ENCODE results near the gene ODR4.
"Not testable (repeated sequence)": the region's sequence is repeated elsewhere in the genome, so short reads cannot be mapped to it uniquely, and the experiment has no call there.

Gene ODR4

DNA sequence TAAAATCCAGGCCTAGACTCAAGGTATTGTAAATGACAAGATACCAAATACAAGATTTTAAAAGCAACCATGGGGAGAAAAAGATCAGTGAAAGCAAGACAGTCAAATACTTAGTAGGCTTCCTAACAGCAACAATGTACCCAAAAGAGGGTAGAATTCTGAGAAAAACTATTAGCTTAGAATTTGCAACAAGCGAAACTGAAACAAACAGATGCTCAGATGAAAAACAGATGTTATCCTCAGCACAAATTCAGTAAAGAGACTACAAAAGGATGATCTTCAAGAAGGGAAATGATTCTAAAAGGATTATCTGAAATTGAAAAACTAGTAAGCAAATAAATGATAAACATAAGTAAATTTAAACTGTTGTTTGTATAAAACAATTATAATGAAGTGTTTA is 45.3 kb downstream of the ODR4 start:
- DNase-seq (ENCODE audit: low read depth in 3 of 3, low spot score in 1 of 3), result no peak

DNA sequence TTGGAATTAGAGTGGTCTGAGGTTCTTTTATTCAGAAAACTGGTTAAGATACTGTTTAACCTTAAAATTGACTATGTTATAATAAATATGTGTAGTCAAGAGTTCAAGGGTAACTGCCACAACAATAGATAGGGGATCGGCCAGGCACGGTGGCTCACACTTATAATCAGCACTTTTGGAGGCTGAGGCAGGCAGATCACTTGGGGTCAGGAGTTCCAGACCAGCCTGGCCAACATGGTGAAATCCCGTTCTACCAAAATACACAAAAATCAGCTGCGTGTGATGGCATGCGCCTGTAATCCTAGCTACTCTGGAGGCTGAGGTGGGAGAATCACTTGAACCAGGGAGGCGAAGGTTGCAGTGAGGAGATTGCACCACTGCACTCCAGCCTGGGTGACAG is 45.8 kb downstream of the ODR4 start:
- no peak for DNase-seq (ENCODE audit: low read depth in 3 of 3, low spot score in 1 of 3)

DNA sequence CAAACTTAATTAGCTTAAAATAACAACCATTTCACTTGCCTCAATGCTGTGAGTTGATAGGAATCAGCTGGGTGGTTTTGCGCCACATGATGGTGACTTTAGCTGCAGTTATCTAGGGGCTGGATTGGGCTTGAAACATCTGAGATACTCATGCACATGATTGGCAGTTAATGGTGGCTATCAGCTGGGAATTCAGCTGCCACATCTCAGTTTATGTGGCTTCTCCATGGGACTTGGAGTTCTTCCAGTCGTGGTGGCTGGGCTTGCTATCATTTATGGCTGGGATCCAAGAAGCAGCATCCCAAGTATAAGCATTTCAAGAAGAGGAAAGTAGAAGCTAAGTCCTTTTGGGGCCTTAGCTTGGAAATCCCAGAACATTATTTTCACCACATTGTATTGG is 48.9 kb downstream of the ODR4 start:
- no peak for DNase-seq (ENCODE audit: low read depth in 3 of 3, low spot score in 1 of 3)

DNA sequence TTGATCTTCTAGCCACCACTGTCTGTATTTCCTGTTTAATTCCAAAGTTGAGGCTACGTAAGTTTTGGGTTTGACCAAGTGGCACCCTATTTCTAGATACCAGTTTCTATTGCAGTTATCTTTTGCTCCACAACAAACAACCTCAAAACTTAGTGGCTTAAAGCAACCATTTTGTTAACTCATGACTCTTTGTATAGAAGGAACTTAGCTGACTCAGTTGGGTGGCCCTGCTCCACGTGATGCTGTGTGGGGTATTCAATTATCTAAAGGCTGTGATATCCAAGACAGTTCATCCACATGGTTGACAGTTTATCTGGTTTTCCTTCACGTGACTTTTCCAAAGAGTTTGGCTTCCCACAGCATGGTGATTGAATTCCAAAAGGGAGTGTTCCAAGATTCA is 50.5 kb downstream of the ODR4 start:
- no peak for DNase-seq (ENCODE audit: low read depth in 3 of 3, low spot score in 1 of 3)

DNA sequence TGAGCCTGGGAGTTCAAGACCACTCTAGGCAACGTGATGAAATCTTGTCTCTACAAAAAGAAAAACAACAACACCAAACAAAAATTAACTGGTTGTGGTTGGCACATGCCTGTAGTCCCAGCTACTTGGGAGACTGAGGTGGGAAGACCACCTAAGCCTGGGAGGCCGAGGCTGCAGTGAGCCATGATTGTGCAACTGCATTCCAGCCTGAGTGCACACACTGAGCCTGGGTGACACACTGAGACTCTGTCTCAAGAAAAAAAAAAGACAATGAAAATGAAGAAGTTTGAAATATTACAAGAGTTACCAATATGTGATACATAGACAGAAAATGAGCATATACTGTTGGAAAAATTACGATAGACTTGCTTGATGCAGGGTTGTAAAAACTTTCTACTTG is 53.4 kb downstream of the ODR4 start:
- DNase-seq (ENCODE audit: low read depth in 3 of 3, low spot score in 1 of 3), result no peak

DNA sequence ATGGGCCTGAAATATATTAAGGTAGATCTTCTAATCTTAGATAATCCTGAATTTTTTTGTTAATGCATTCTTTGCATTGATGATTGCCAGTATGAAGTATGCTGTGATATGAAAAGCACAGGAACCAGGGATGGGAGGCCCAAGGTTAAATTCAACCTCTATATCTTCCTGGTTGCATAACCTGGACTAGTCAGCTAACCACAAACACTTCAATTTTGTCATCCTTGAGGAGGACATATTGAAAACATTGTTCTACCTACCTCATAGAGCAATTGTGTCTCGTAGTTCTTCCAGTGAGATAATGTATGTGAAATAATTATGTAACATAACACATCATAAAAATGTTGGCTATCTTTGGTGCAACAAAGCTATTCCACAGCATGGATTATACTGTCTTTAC is 59.7 kb downstream of the ODR4 start:
- no peak for DNase-seq (ENCODE audit: low read depth in 3 of 3, low spot score in 1 of 3)

DNA sequence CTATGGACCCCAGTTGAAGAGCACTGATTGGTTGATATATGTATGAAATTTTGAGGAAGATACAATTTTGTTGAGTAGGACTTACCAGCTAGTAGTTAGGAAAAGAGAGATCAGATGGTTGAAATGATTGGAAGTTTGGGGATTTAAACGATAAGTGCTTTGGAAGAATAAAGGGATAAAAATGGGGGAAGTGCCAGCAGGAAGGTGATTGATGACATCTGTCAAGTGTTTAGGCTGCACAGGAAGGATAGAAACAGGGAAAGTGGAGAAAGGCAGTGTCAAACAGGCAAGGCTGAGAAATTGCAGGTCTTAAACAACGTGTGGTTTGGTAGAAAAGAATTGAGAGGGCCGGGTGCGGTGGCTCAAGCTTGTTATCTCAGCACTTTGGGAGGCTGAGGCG is 62.9 kb downstream of the ODR4 start:
- no peak for DNase-seq (ENCODE audit: low read depth in 3 of 3, low spot score in 1 of 3)

DNA sequence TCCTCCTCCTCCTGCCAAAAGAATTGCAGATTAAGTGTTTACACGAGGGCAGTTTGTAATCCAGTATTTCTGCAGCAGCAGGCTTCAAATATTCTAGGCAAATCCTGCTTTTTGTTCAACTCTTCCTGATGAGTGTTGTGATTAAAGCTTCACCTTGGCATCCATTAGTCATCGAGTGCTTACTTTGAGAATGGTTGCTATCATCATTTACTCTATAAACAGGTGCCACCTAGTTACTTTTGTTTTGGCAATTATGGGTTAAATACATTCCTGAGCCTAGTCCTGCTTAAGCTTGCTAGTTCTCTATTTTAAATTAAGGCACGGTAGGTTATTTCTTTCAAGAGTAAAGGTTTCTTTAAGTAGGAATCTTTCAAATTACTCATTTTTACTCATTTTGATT is 64.9 kb downstream of the ODR4 start:
- no peak for DNase-seq (ENCODE audit: low read depth in 3 of 3, low spot score in 1 of 3)

DNA sequence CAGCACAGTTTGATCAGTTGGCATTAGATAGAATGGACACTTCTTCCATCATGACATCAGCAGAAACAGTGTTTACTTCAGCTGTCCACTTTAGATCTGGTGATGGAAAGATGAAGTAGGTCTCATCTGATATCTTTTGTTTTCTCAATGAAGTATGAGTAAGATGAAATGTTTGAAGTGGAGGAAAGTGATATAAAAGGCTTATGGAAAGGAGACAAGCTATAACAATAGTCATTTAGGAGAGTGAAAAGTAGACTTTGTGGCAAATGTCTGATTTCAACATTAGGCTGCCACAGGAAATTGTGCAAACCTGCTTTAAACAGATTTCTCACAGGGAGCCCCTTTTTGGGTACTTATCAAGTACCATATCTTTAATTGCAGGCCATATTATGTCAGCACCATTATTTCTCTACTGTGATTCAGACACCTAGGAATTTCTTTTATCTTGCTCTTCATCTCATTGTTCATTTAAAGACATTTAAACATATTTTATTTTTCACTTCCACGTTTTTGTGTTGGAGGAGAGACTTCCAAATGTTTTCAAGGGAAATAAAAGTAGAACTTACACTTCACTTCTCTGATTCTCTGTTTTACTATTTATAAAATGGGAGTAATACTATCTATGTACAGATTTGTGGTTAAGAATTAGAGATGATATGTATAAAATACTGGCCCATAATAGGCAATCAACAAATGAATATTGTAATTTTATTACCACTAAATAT is 67.2 kb downstream of the ODR4 start:
- no peak for DNase-seq (ENCODE audit: low read depth in 3 of 3, low spot score in 1 of 3)

DNA sequence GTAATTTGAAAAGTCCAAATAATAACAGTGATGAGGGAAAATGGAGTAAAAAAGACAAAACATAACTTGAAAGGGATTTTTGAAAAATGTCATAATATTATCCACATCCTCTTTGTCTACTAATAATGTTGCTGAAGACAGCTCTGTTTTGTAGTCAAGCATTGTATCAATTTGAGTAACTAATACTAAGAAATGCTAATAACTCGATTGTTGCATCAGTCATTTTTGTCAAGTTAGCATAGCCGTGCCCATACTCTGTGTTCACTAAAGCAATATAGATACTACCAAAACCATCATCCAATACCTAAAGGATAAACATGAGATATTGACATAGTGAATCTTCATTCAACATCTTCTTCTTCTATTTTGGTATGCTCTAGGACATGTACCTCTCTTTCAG is 68.0 kb downstream of the ODR4 start:
- DNase-seq (ENCODE audit: low read depth in 3 of 3, low spot score in 1 of 3), result no peak

DNA sequence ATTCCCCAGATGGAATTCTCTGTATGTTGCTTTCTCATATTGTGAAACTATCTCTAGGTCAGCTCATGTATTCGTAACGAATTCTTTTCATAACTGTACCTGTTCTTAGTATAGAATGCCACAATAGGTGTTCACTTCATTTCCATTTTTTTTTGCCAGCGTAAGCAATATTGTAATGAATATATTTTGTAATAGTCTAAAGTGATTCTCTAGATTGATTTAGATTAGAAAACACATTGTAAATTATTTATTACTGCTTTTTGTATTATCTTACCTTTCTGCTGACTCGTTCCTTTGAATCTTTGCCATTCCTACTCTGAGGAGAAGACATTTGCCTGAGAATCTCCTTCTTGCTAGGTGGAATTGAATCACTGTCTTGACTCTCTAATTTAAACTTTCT is 70.5 kb downstream of the ODR4 start:
- no peak for DNase-seq (ENCODE audit: low read depth in 3 of 3, low spot score in 1 of 3)

DNA sequence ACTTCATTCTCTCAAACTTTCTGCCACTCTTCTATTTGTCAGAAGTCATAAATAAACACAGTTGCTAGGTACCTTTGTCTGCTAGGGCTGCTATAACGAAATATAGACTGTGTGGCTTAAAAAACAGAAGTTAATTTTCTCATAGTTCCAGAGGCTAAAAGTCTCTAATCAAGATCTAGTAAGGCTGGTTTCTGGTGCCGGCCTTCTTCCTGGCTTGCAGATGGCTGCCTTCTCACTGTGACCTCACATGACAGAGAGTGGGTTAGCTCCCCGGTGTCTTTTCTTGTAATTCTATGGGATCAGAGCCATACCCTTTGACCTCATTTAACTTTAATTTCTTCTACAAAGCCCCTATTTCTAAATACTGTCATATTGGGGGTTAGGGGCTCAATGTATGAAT is 79.3 kb downstream of the ODR4 start:
- no peak for DNase-seq (ENCODE audit: low read depth in 3 of 3, low spot score in 1 of 3)

DNA sequence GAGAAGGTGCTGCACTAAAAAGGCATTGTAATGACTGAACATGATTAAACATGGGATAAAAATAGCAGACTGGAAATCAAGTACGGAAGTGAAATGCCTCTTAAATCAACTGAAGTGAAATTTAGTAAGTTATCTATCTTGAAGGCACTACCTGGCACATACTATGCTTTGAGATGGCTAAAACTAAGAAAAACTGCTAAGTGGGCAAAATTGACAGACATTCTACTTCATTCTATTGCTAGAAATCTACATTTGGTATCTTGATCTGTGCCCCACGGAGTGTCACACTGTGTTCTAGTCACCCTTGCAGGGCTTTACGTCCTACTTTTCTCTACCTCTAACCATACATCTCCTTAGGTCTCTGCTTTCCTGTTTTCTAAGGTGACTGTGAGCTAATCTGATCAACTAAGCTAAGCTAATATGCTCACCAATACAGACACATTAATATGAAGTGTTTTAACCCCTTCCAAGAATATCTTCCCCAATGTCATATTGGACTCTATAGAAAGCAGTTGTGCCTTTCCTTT is 81.2 kb downstream of the ODR4 start:
- no peak for DNase-seq (ENCODE audit: low read depth in 3 of 3, low spot score in 1 of 3)

DNA sequence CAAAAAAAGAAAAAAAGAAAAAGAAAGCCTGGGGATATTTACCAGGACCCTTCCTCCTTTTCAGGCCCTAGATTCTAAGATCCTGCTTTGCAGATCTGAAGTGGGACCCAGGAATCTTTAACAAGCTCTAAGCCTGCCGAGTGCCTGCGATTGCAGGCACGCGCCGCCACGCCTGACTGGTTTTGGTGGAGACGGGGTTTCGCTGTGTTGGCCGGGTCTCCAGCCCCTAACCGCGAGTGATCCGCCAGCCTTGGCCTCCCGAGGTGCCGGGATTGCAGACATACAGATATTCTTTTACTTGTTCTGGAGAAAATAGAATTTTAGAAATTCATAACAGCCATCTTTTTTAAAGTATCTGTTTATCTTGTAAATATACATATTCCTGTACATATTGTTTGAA is 83.5 kb downstream of the ODR4 start:
- DNase-seq (ENCODE audit: low read depth in 3 of 3, low spot score in 1 of 3), result not testable (repeated sequence)

DNA sequence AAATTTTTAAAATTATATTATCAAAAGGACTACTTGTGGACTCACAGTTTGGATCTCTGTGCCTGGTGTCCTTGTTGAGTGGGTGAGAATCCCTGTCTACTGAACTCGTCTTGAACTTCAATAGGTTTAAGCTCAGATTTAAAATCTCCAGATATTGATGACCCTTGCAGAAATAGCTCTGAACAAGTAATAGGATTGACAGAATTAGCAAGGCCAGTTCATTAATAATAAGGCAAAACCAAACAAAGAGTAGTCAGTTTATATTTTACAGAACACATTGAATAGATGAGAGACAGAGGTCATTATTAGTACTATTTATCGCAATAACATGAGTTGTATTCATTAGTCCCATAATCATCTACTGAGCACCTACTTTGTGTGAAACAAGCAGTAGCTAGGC is 85.4 kb downstream of the ODR4 start, which contains the start of gene PDC:
PDC (minus strand) TSS at position 101 of the 400 bp plus-strand sequence. CDS start 11,655 bp downstream, outside the sequence.
- DNase-seq (ENCODE audit: low read depth in 3 of 3, low spot score in 1 of 3), result no peak

DNA sequence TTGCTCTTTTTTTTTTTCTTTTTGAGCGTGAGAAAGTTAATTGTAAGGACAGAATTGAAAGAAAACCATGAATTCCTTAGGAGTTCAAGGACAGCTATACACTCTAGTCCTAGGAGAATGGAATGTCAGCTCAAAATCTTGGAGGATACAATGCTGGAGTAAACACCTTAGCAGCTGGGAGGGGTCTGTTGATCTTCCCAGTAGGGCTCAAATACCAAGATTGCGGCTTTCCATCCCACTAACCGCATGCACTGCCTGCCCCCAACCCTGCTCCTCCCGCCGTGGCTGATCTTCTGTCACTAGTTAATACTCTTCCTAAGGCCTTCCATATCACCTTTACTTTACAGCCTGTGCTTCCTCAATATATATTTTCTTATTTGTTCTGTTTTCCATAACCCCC is 87.9 kb downstream of the ODR4 start:
- no peak for DNase-seq (ENCODE audit: low read depth in 3 of 3, low spot score in 1 of 3)

DNA sequence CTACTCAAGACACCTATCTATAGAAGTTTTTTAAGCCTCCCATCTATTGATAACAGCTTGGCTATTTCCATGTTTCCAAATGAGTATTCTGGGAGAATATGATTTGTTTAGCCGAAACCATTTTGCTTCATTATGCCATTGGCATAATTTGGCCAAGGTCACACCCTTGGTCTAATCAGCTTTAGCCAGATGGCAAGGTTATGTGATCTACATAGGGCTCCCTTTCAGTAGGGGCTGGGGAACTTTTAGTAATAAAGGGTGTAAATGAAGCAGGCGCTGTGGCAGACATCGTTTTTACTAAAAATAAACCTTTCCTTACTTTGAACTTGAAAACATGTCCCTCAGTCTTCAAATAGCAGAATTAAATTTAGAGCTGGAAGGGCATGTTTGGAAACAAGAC is 88.3 kb downstream of the ODR4 start:
- no peak for DNase-seq (ENCODE audit: low read depth in 3 of 3, low spot score in 1 of 3)

DNA sequence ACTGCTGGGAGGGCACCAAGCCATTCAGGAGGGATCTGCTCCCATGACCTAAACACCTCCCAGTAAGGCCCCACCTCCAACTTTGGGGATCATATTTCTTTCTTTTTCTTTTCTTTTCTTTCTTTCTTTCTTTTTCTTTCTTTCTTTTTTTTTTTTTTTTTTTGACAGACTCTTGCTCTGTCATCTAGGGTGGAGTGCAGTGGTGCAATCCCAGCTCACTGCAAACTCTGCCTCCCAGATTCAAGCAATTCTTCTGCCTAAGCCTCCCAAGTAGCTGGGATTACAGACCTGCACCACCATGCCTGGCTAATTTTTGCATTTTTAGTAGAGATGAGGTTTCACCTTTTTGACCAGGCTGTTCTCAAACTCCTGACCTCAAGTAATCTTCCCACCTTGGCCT is 89.9 kb downstream of the ODR4 start:
- not testable (repeated sequence) for DNase-seq (ENCODE audit: low read depth in 3 of 3, low spot score in 1 of 3)

DNA sequence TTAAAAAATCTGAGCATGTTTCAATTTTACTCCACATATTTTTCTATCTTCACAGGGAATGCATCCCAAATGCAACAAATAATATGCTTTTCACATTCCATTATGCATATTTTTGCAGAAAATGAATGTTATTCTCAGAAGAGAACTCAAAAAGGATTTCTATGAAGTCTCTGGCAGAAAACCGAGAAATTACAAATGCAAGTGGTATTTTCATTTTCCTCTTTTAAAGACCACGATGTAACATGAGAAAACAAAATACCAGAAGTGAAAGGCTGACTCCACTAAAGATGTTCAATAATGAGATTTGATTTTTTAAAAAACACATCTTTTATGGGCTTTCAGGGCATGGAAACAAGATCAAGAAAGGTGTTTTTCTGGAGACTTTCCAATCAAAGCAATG is 90.3 kb downstream of the ODR4 start:
- no peak for DNase-seq (ENCODE audit: low read depth in 3 of 3, low spot score in 1 of 3)

All from stimulated activated CD4-positive, alpha-beta T cell treated with anti-CD3 and anti-CD28 coated beads, TNF-alpha, amount 100 ng/mL, for 1 hour (primary cell).